Smooth muscle cell (in vitro differentiated cells): ENCODE data around the gene KRTAP21-3. TPM values are rescaled to one million over a fixed set of nuclear protein-coding genes. Genes with fewer than 3 reads are reported as not detected.

Experiments used
- DNase-seq: peaks from one replicate; lab custom pipeline; 2025; ENCODE audit not compliant: unreplicated experiment; lab: John Stamatoyannopoulos, UW
- H2AFZ ChIP-seq: fragments of 200-600 bp; sonication (generic); 2 replicates; pipeline ENCODE4 v1.6.0; 2016; ENCODE audit warnings: antibody characterized with exemption, low read depth, mild to moderate bottlenecking
- H3F3A ChIP-seq: fragments of 200-600 bp; sonication (generic); 2 replicates; pipeline ENCODE4 v1.6.0; 2017; ENCODE audit warnings: antibody characterized with exemption, low read depth
- H3K27ac ChIP-seq: fragments of 200-600 bp; sonication (generic); 2 replicates; pipeline ENCODE4 v1.5.1; 2016; ENCODE audit warnings: low read depth, mild to moderate bottlenecking
- H3K27me3 ChIP-seq: fragments of 200-600 bp; sonication (generic); 2 replicates; pipeline ENCODE4 v1.6.1; 2016; ENCODE audit warnings: low read depth, mild to moderate bottlenecking
- H3K36me3 ChIP-seq: fragments of 200-600 bp; sonication (generic); 2 replicates; pipeline ENCODE4 v1.5.1; 2016; ENCODE audit warnings: low read depth
- H3K4me1 ChIP-seq: fragments of 200-600 bp; sonication (generic); 2 replicates; pipeline ENCODE4 v1.5.1; 2016; ENCODE audit warnings: low read depth
- H3K4me2 ChIP-seq: fragments of 200-600 bp; sonication (generic); 2 replicates; pipeline ENCODE4 v1.6.0; 2016; ENCODE audit warnings: mild to moderate bottlenecking
- H3K4me3 ChIP-seq: fragments of 200-600 bp; sonication (generic); 2 replicates; pipeline ENCODE4 v1.5.1; 2016; ENCODE audit warnings: mild to moderate bottlenecking
- H3K79me2 ChIP-seq: fragments of 200-600 bp; sonication (generic); 2 replicates; pipeline ENCODE4 v1.6.0; 2016; ENCODE audit warnings: low read depth, mild to moderate bottlenecking
- H3K9ac ChIP-seq: fragments of 200-600 bp; sonication (generic); 2 replicates; pipeline ENCODE4 v1.6.0; 2016; ENCODE audit warnings: low read depth
- H3K9me3 ChIP-seq: fragments of 200-600 bp; sonication (generic); replicated peaks from 2 replicates; pipeline ENCODE4 v1.5.1; 2016; ENCODE audit warnings: low read depth
- H4K20me1 ChIP-seq: fragments of 200-600 bp; sonication (generic); 2 replicates; pipeline ENCODE4 v1.6.0; 2016; ENCODE audit warnings: low read depth
- WGBS: methylation state at CpG from one replicate; pipeline ENCODE4 v1.1.7; 2016; ENCODE audit warnings: low lambda C conversion rate; 5-methylcytosine and 5-hydroxymethylcytosine counted together
- polyA plus RNA-seq: library from polyadenylated mRNA; unstranded; fragments of >200 nt; fragmentation: Nextera tagmentation; extraction: Ambion mirVana; gene quantifications from 2 replicates; pipeline ENCODE4 v1.2.1, GENCODE V29; 2016
- small RNA-seq: library from RNA; depleted of rRNA; stranded (forward); fragments of <200 nt; gene quantifications from one replicate; pipeline ENCODE3, GENCODE V24; 2014
- total RNA-seq: library from RNA; depleted of rRNA; stranded (reverse); fragments of >200 nt; gene quantifications from 2 replicates; pipeline ENCODE4 v1.2.3, GENCODE V29; 2014
- TF ChIP-seq, protein P1 (sequence below): fragments of 200-600 bp; sonication (generic); IDR thresholded peaks from 2 replicates; pipeline ENCODE4 v1.5.1; 2017; ENCODE audit warnings: borderline replicate concordance, mild to moderate bottlenecking, antibody characterized with exemption; ENCODE audit not compliant: insufficient read depth, poor library complexity, severe bottlenecking

KRTAP21-3 gene
- total and polyA plus RNA-seq, 2 experiments from 2014 or later: not detected

DNA sequence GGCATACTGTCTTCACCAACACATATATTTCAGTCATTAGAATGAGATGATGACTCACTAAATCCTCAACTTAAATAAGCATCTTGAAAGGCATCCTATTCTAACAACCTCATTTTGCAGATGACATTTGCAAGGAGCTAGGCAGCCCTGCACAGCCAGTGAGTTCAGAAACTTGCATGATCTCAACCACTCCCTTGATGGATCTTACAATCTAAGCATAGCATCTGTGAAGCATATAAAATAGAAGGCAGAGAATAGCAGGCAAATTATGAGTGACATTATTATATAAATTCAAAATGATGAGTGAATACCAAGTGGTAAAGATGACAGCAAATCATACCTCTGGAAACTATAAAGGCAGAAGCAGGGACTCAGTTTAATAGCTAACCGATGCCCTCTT, 44.3 kb downstream of the KRTAP21-3 start:
- no peak overlapping the region for H3K9ac ChIP-seq
- H3K4me1 ChIP-seq: no peaks in the 10 kb centered on the region
- H3F3A ChIP-seq: no peaks in the 10 kb centered on the region
- no peaks in the 10 kb centered on the region for H3K79me2 ChIP-seq
- TF ChIP-seq, protein P1, sequence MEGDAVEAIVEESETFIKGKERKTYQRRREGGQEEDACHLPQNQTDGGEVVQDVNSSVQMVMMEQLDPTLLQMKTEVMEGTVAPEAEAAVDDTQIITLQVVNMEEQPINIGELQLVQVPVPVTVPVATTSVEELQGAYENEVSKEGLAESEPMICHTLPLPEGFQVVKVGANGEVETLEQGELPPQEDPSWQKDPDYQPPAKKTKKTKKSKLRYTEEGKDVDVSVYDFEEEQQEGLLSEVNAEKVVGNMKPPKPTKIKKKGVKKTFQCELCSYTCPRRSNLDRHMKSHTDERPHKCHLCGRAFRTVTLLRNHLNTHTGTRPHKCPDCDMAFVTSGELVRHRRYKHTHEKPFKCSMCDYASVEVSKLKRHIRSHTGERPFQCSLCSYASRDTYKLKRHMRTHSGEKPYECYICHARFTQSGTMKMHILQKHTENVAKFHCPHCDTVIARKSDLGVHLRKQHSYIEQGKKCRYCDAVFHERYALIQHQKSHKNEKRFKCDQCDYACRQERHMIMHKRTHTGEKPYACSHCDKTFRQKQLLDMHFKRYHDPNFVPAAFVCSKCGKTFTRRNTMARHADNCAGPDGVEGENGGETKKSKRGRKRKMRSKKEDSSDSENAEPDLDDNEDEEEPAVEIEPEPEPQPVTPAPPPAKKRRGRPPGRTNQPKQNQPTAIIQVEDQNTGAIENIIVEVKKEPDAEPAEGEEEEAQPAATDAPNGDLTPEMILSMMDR: no peak
- H3K4me3 ChIP-seq: no peak overlapping the region
- H3K27me3 ChIP-seq: no peaks in the 10 kb centered on the region
- no peak overlapping the region for H3K27ac ChIP-seq
- 74% methylated on average over 1 of the region's 1 CpG for WGBS
- H4K20me1 ChIP-seq: no peaks in the 10 kb centered on the region
- H2AFZ ChIP-seq: no peak overlapping the region
- no peaks in the 10 kb centered on the region for H3K36me3 ChIP-seq
- DNase-seq: no peak
- no peaks in the 10 kb centered on the region for H3K9me3 ChIP-seq
- H3K4me2 ChIP-seq: no peak overlapping the region

DNA sequence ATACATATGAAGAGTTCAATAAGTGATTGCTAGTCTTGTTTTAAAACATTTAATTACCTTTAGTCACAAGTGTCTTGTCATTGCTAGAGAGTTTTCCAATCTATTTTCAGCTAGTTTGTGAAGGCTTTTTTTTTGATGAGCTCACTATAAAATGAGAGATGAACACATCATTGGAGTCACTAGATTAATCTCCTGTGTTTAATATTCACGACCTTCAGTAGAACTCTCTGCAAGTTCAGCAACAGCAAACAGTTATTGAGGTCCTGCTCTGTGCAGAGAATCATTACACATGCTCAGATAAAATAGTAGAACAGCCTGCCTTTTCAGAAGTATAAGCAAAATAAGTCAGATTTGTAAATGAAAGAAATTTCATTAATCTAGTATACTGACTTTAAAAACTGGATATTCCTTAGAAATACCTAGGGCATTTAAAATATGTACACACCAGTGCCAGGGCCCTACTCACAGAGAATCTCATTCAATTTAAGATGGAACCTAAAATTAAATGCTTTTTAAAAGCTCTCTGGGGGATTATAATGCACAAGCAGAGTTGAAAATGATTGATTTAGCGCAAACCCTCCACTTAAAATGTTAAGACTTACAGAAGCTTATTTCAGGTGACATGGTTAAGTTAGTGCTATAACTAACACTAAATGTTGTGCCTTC, 45.5 kb downstream of the KRTAP21-3 start:
- no peak for DNase-seq
- Histone ChIP-seq H3K4me3 (no peak overlapping the region), H2AFZ (no peak overlapping the region), H3K27ac (no peak overlapping the region), H3K36me3 (no peaks in the 10 kb centered on the region), H4K20me1 (no peaks in the 10 kb centered on the region), H3K9ac (no peak overlapping the region), H3K27me3 (no peaks in the 10 kb centered on the region), H3K79me2 (no peaks in the 10 kb centered on the region), H3K9me3 (no peaks in the 10 kb centered on the region), H3F3A (no peaks in the 10 kb centered on the region), H3K4me1 (no peaks in the 10 kb centered on the region), H3K4me2 (no peak overlapping the region)
- TF ChIP-seq, protein P1: no peak
- 81% methylated on average over 2 of the region's 2 CpGs for WGBS

DNA sequence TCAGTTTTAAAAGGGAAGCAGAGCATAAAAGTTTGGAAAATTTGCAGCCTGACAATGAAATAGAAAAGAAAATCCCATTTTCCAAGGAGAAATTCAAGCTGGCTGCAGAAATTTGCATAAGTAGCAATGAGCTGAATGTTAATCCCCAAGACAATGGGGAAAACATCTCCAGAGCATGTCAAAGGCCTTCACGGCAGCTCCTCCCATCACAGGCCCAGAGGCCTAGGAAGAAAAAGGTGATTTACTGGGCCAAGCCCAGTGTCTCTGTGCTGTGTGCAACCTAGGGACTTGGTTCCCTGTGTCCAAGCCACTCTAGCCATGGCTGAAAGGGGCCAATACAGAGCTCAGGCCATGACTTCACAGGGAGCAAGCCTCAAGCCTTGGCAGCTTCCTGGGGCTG, 49.8 kb downstream of the KRTAP21-3 start:
- H3K36me3 ChIP-seq: no peaks in the 10 kb centered on the region
- WGBS: 80% methylated on average over 1 of the region's 1 CpG

More for the DNA sequence above, 49.8 kb downstream of the KRTAP21-3 start:
- H2AFZ ChIP-seq: no peak overlapping the region
- no peaks in the 10 kb centered on the region for H3K79me2 ChIP-seq
- no peak overlapping the region for H3K27ac ChIP-seq
- H3K27me3 ChIP-seq: no peaks in the 10 kb centered on the region
- H3K9ac ChIP-seq: no peak overlapping the region
- H4K20me1 ChIP-seq: no peaks in the 10 kb centered on the region
- no peaks in the 10 kb centered on the region for H3F3A ChIP-seq
- DNase-seq: no peak
- H3K9me3 ChIP-seq: no peaks in the 10 kb centered on the region
- TF ChIP-seq, protein P1: no peak
- no peaks in the 10 kb centered on the region for H3K4me1 ChIP-seq
- no peak overlapping the region for H3K4me3 ChIP-seq
- no peak overlapping the region for H3K4me2 ChIP-seq

Small RNAs within 50 kb of the gene (small RNA-seq; reads per million reads assigned to genes)
- gene AP000244.1 (not detected), gene KRTAP21-3 (not detected)

Other genes with a start within 250 kb of the KRTAP21-3 start
- 0.72 TPM in 1 of 2 replicates, not detected in the other for gene KRTAP19-1, start 238.4 kb downstream of the KRTAP21-3 start, total RNA-seq
- gene KRTAP19-1, start 238.4 kb downstream of the KRTAP21-3 start, polyA plus RNA-seq: 1.9 TPM in 1 of 2 replicates, not detected in the other
- gene KRTAP19-2, start 231.3 kb downstream of the KRTAP21-3 start, total RNA-seq: not detected in 2 replicates
- gene KRTAP19-2, start 231.3 kb downstream of the KRTAP21-3 start, polyA plus RNA-seq: not detected in 2 replicates
- gene KRTAP19-3, start 226.8 kb downstream of the KRTAP21-3 start, total RNA-seq: not detected in 2 replicates
- gene KRTAP19-3, start 226.8 kb downstream of the KRTAP21-3 start, polyA plus RNA-seq: not detected in 2 replicates
- gene KRTAP19-4, start 221.6 kb downstream of the KRTAP21-3 start, total RNA-seq: not detected in 2 replicates
- not detected in 2 replicates for gene KRTAP19-4, start 221.6 kb downstream of the KRTAP21-3 start, polyA plus RNA-seq
- gene KRTAP19-5, start 216.6 kb downstream of the KRTAP21-3 start, total RNA-seq: not detected in 2 replicates
- not detected in 2 replicates for gene KRTAP19-5, start 216.6 kb downstream of the KRTAP21-3 start, polyA plus RNA-seq
- not detected in 2 replicates for gene KRTAP19-6, start 176.9 kb downstream of the KRTAP21-3 start, total RNA-seq
- gene KRTAP19-6, start 176.9 kb downstream of the KRTAP21-3 start, polyA plus RNA-seq: not detected in 2 replicates
- gene KRTAP19-7, start 157.5 kb downstream of the KRTAP21-3 start, total RNA-seq: not detected in 2 replicates
- not detected in 2 replicates for gene KRTAP19-7, start 157.5 kb downstream of the KRTAP21-3 start, polyA plus RNA-seq
- gene KRTAP22-2, start 128.4 kb downstream of the KRTAP21-3 start, total RNA-seq: not detected in 2 replicates
- gene KRTAP22-2, start 128.4 kb downstream of the KRTAP21-3 start, polyA plus RNA-seq: not detected in 2 replicates
- gene KRTAP6-3, start 126.3 kb downstream of the KRTAP21-3 start, total RNA-seq: not detected in 2 replicates
- not detected in 2 replicates for gene KRTAP6-3, start 126.3 kb downstream of the KRTAP21-3 start, polyA plus RNA-seq
- not detected in 2 replicates for gene KRTAP6-2, start 119.9 kb downstream of the KRTAP21-3 start, total RNA-seq
- gene KRTAP6-2, start 119.9 kb downstream of the KRTAP21-3 start, polyA plus RNA-seq: not detected in 2 replicates
- gene KRTAP22-1, start 117.7 kb downstream of the KRTAP21-3 start, total RNA-seq: not detected in 2 replicates
- gene KRTAP22-1, start 117.7 kb downstream of the KRTAP21-3 start, polyA plus RNA-seq: not detected in 2 replicates
- not detected in 2 replicates for gene KRTAP6-1, start 104.8 kb downstream of the KRTAP21-3 start, total RNA-seq
- not detected in 2 replicates for gene KRTAP6-1, start 104.8 kb downstream of the KRTAP21-3 start, polyA plus RNA-seq
- gene KRTAP20-1, start 102.4 kb downstream of the KRTAP21-3 start, total RNA-seq: not detected in 2 replicates
- not detected in 2 replicates for gene KRTAP20-1, start 102.4 kb downstream of the KRTAP21-3 start, polyA plus RNA-seq
- not detected in 2 replicates for gene KRTAP20-4, start 98.2 kb downstream of the KRTAP21-3 start, total RNA-seq
- not detected in 2 replicates for gene KRTAP20-4, start 98.2 kb downstream of the KRTAP21-3 start, polyA plus RNA-seq
- gene KRTAP20-2, start 83.6 kb downstream of the KRTAP21-3 start, total RNA-seq: not detected in 2 replicates
- gene KRTAP20-2, start 83.6 kb downstream of the KRTAP21-3 start, polyA plus RNA-seq: not detected in 2 replicates
- not detected in 2 replicates for gene KRTAP20-3, start 75.9 kb downstream of the KRTAP21-3 start, total RNA-seq
- gene KRTAP20-3, start 75.9 kb downstream of the KRTAP21-3 start, polyA plus RNA-seq: not detected in 2 replicates
- gene KRTAP21-2, start 28.5 kb upstream of the KRTAP21-3 start, total RNA-seq: not detected in 2 replicates
- gene KRTAP21-2, start 28.5 kb upstream of the KRTAP21-3 start, polyA plus RNA-seq: not detected in 2 replicates
- gene KRTAP21-1, start 36.7 kb upstream of the KRTAP21-3 start, total RNA-seq: not detected in 2 replicates
- not detected in 2 replicates for gene KRTAP21-1, start 36.7 kb upstream of the KRTAP21-3 start, polyA plus RNA-seq
- gene KRTAP8-1, start 94.5 kb upstream of the KRTAP21-3 start, total RNA-seq: not detected in 2 replicates
- gene KRTAP8-1, start 94.5 kb upstream of the KRTAP21-3 start, polyA plus RNA-seq: not detected in 2 replicates
- gene KRTAP7-1, start 111.0 kb upstream of the KRTAP21-3 start, total RNA-seq: 0.94 TPM in 1 of 2 replicates, not detected in the other
- gene KRTAP7-1, start 111.0 kb upstream of the KRTAP21-3 start, polyA plus RNA-seq: 0.62 TPM in 1 of 2 replicates, not detected in the other
- not detected in 2 replicates for gene KRTAP11-1, start 162.8 kb upstream of the KRTAP21-3 start, total RNA-seq
- gene KRTAP11-1, start 162.8 kb upstream of the KRTAP21-3 start, polyA plus RNA-seq: not detected in 2 replicates